Parathyroid adenoma (tissue), 2 donors: Measurements from ENCODE around the gene TMEM140.

Experiments
- H2AFZ ChIP-seq: fragments of 300-600 bp; sonication (generic); one replicate; pipeline ENCODE4 v1.7.0; 2017; ENCODE audit warnings: antibody characterized with exemption, mild to moderate bottlenecking
- H3K27ac ChIP-seq: fragments of 300-600 bp; sonication (generic); one replicate; pipeline ENCODE4 v1.7.0; 2017
- H3K27me3 ChIP-seq: fragments of 300-600 bp; sonication (generic); one replicate; pipeline ENCODE4 v1.7.0; 2017; ENCODE audit warnings: low read length; ENCODE audit not compliant: control insufficient read depth, insufficient read depth
- H3K36me3 ChIP-seq: fragments of 300-600 bp; sonication (generic); one replicate; pipeline ENCODE4 v1.7.0; 2017; ENCODE audit warnings: low read length; ENCODE audit not compliant: control insufficient read depth, insufficient read depth
- H3K4me1 ChIP-seq: fragments of 300-600 bp; sonication (generic); one replicate; pipeline ENCODE4 v1.7.0; 2017; ENCODE audit warnings: control low read depth
- H3K4me2 ChIP-seq: fragments of 300-600 bp; sonication (generic); one replicate; pipeline ENCODE4 v1.7.0; 2017; ENCODE audit warnings: low read length
- H3K4me3 ChIP-seq: fragments of 300-600 bp; sonication (generic); one replicate; pipeline ENCODE4 v1.7.0; 2017; ENCODE audit warnings: low read depth, low read length
- H3K79me2 ChIP-seq: fragments of 300-600 bp; sonication (generic); one replicate; pipeline ENCODE4 v1.7.0; 2017; ENCODE audit warnings: control low read depth
- H3K9ac ChIP-seq: fragments of 300-600 bp; sonication (generic); one replicate; pipeline ENCODE4 v1.7.0; 2017; ENCODE audit warnings: mild to moderate bottlenecking
- H3K9me3 ChIP-seq: fragments of 300-600 bp; sonication (generic); one replicate; pipeline ENCODE4 v1.7.0; 2017; ENCODE audit warnings: low read length; ENCODE audit not compliant: control insufficient read depth
- TF ChIP-seq, protein P1 (sequence below): fragments of 300-600 bp; sonication (generic); IDR thresholded peaks from one replicate; pipeline ENCODE4 v1.7.0; 2017; ENCODE audit warnings: antibody characterized with exemption, mild to moderate bottlenecking
- donor health status: primary hyperparathyroidism.

TMEM140 gene

DNA sequence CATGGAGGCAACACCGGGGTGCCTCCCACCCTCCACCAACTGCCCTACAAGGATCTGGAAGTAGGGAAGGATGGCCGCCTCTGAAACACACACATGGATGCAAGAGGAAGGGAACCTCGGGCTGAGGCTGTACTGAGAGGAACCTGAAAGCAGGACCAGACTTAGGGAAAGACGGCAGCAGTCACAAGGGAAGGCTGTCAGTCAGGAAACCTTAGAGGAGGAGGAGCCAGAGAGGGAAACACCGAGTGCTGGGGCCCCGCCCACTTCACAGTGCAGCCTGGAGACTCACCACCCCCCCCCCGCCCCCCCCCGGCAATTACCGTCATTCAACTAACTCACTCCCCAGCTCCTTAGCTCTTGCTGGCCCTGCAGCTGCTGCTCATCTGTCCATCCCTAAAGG, 20.1 kb downstream of the TMEM140 start:
- no peak overlapping the region for H3K27ac ChIP-seq
- TF ChIP-seq, protein P1, sequence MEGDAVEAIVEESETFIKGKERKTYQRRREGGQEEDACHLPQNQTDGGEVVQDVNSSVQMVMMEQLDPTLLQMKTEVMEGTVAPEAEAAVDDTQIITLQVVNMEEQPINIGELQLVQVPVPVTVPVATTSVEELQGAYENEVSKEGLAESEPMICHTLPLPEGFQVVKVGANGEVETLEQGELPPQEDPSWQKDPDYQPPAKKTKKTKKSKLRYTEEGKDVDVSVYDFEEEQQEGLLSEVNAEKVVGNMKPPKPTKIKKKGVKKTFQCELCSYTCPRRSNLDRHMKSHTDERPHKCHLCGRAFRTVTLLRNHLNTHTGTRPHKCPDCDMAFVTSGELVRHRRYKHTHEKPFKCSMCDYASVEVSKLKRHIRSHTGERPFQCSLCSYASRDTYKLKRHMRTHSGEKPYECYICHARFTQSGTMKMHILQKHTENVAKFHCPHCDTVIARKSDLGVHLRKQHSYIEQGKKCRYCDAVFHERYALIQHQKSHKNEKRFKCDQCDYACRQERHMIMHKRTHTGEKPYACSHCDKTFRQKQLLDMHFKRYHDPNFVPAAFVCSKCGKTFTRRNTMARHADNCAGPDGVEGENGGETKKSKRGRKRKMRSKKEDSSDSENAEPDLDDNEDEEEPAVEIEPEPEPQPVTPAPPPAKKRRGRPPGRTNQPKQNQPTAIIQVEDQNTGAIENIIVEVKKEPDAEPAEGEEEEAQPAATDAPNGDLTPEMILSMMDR: no peak
- H3K4me3 ChIP-seq: no peak overlapping the region
- no peaks in the 10 kb centered on the region for H3K36me3 ChIP-seq
- H3K9me3 ChIP-seq: no peaks in the 10 kb centered on the region
- no peak overlapping the region for H3K9ac ChIP-seq
- no peaks in the 10 kb centered on the region for H3K27me3 ChIP-seq
- no peak overlapping the region for H3K4me2 ChIP-seq
- H3K4me1 ChIP-seq: peaks cover 12% of the 10 kb centered on the region
- no peak overlapping the region for H2AFZ ChIP-seq
- H3K79me2 ChIP-seq: peaks cover 5% of the 10 kb centered on the region

DNA sequence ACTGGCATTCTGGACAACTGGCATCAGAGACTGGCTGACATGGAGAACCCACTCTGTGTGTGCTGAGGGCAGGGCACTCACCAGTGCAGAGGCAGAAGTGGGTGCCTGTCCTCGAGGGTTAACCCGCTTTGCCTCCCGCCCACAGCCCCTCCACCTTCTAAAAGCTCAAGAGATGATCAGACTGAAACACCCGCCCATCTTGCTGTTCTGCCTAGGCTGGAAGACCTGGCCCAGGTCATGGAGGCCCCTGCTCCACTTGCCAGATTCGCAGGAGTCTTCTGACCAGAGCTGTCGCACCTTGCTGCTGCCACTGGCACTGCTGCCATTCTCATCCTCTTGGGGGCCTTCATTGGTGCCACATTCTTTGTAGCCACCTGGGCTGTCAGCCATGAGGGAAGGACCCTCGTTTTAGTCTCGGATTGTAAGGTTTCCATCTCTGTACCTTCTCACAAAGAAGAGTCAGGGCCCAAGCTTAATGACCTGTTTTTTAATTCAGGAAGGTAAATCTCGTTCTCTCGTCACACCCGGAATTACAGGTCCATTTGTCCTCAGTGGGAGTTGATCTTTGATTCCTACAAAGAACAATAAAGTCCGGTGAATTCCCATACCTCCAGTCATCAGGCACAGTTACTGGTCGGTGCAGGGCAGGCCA, 20.7 kb downstream of the TMEM140 start:
- Histone ChIP-seq H2AFZ (no peak overlapping the region), H3K27me3 (no peaks in the 10 kb centered on the region), H3K4me1 (peaks cover 12% of the 10 kb centered on the region), H3K4me3 (no peak overlapping the region), H3K79me2 (peaks cover 5% of the 10 kb centered on the region), H3K9ac (no peak overlapping the region), H3K4me2 (no peak overlapping the region), H3K9me3 (no peaks in the 10 kb centered on the region), H3K27ac (no peak overlapping the region), H3K36me3 (no peaks in the 10 kb centered on the region)
- TF ChIP-seq, protein P1: no peak

DNA sequence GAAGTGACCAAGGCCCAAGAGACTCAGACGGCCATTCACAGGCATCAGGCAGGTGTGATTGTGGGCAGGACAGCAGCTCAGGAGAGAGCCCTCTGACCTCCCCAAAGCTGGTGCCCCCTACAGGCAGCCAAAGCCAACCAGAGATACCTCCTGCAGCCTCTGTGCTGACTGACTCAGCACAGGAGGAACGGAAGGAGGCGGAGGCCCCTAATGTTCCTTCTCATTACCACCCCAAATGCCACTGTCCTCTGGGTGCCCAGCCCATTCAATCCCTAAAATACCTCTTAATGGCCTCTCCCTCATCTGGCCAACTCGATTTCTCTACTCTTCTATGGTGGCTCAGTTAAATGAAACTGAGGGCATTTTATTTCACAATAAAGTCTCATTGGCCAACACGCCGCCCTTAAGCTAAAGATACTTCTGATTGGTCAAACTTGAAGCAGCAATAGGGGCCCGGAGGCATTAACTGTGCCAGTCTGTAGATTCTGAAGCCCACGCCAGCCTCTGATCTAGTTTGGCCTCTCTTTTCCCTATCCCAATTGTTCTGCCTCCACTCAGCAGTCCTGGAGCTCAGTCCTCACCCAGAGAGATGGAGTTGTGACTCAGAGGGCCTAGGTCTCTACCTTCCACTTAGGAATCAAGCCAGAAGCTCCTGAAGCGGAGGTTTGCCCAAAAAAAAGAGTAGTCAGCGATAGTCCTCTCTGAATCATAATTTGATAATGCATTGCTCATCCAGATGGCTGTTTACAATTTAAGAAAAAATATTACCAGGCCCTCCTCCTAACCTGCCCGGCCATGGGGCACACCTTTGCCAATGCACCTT, 21.5 kb downstream of the TMEM140 start:
- Histone ChIP-seq H3K79me2 (peaks cover 5% of the 10 kb centered on the region), H3K4me2 (peak overlapping the region; percentile 92), H3K9me3 (no peaks in the 10 kb centered on the region), H3K9ac (peak overlapping the region; percentile 73), H2AFZ (peak overlapping the region; percentile 92), H3K4me1 (peaks cover 12% of the 10 kb centered on the region), H3K4me3 (peak overlapping the region; percentile 76), H3K27ac (peak overlapping the region; percentile 81), H3K27me3 (no peaks in the 10 kb centered on the region), H3K36me3 (no peaks in the 10 kb centered on the region)
- TF ChIP-seq, protein P1: peak; percentile 14

- Histone ChIP-seq H3K9me3 (no peaks in the 10 kb centered on the region), H3K27ac (peak overlapping the region; percentile 81), H3K36me3 (no peaks in the 10 kb centered on the region), H3K27me3 (no peaks in the 10 kb centered on the region), H3K9ac (peak overlapping the region; percentile 73), H3K79me2 (peaks cover 5% of the 10 kb centered on the region), H3K4me1 (peaks cover 12% of the 10 kb centered on the region), H2AFZ (peak overlapping the region; percentile 92), H3K4me3 (peak overlapping the region; percentile 76), H3K4me2 (peak overlapping the region; percentile 92)
- TF ChIP-seq, protein P1: no peak
These were observed 22.0 kb downstream of the TMEM140 start for GRCh38 chr7:135169964-135170273.
